SK-N-SH treated with all-trans-retinoic acid at 6 μM for 48 hours (cell line): ENCODE measurements around the gene RPL18.

Experiments used
- ATAC-seq: fragments of 200-7000 bp; cut with Tn5 transposase; 3 replicates; pipeline ENCODE4 v1.9.1; 2020; ENCODE audit warnings: mild to moderate bottlenecking, moderate library complexity
- ARNTL ChIP-seq: fragments of 450-650 bp; formaldehyde crosslinking; IDR thresholded peaks from 2 replicates; pipeline ENCODE4 v1.5.0; 2020; ENCODE audit warnings: low read depth, mild to moderate bottlenecking, moderate library complexity, borderline replicate concordance
- BACH2 ChIP-seq: fragments of 250-450 bp; sonication (Bioruptor Pico); IDR thresholded peaks from 2 replicates; pipeline ENCODE4 v1.9.0; 2021; ENCODE audit warnings: mild to moderate bottlenecking, borderline replicate concordance
- CSDC2 ChIP-seq: fragments of 250-450 bp; sonication (Bioruptor Pico); IDR thresholded peaks from 2 replicates; pipeline ENCODE4 v1.5.0; 2020; ENCODE audit warnings: mild to moderate bottlenecking, moderate library complexity
- ESRRG ChIP-seq: fragments of 250-450 bp; sonication (Bioruptor Pico); IDR thresholded peaks from 2 replicates; pipeline ENCODE4 v1.6.1; 2021; ENCODE audit warnings: mild to moderate bottlenecking
- GLIS3 ChIP-seq: fragments of 250-450 bp; sonication (Bioruptor Pico); IDR thresholded peaks from 2 replicates; pipeline ENCODE4 v1.5.0; 2020; ENCODE audit warnings: mild to moderate bottlenecking, moderate library complexity
- OSR1 ChIP-seq: fragments of 250-450 bp; sonication (Bioruptor Pico); IDR thresholded peaks from 2 replicates; pipeline ENCODE4 v1.8.0; 2022; ENCODE audit warnings: moderate library complexity, mild to moderate bottlenecking, inconsistent platforms
- PPARA ChIP-seq: fragments of 250-450 bp; sonication (Bioruptor Pico); IDR thresholded peaks from 2 replicates; pipeline ENCODE4 v1.5.0; 2020; ENCODE audit warnings: mild to moderate bottlenecking, borderline replicate concordance
- SNAI2 ChIP-seq: fragments of 250-450 bp; sonication (Bioruptor Pico); IDR thresholded peaks from 2 replicates; pipeline ENCODE4 v1.5.0; 2020; ENCODE audit warnings: mild to moderate bottlenecking, moderate library complexity
- TCF4 ChIP-seq: fragments of 250-450 bp; sonication (Bioruptor Pico); IDR thresholded peaks from 2 replicates; pipeline ENCODE4 v1.8.0; 2021; ENCODE audit warnings: mild to moderate bottlenecking, moderate library complexity, borderline replicate concordance
- TOX ChIP-seq: fragments of 250-450 bp; sonication (Bioruptor Pico); IDR thresholded peaks from 2 replicates; pipeline ENCODE4 v1.8.0; 2021; ENCODE audit warnings: mild to moderate bottlenecking, moderate library complexity, borderline replicate concordance
- TSHZ2 ChIP-seq: fragments of 250-450 bp; sonication (Bioruptor Pico); IDR thresholded peaks from 2 replicates; pipeline ENCODE4 v1.5.0; 2020; ENCODE audit warnings: mild to moderate bottlenecking, moderate library complexity
- ZC3H10 ChIP-seq: fragments of 250-450 bp; sonication (Bioruptor Pico); IDR thresholded peaks from 2 replicates; pipeline ENCODE4 v1.5.1; 2021; ENCODE audit warnings: mild to moderate bottlenecking, moderate library complexity
- ZFP3 ChIP-seq: fragments of 250-450 bp; sonication (Bioruptor Pico); IDR thresholded peaks from 2 replicates; pipeline ENCODE4 v1.5.0; 2020; ENCODE audit warnings: mild to moderate bottlenecking, moderate library complexity
- ZFP30 ChIP-seq: fragments of 450-650 bp; formaldehyde crosslinking; IDR thresholded peaks from 2 replicates; pipeline ENCODE4 v1.5.0; 2022; ENCODE audit warnings: mild to moderate bottlenecking, moderate library complexity
- ZNF565 ChIP-seq: fragments of 450-650 bp; formaldehyde crosslinking; conservative IDR thresholded peaks from 2 replicates; pipeline ENCODE4 v1.5.0; 2020; ENCODE audit warnings: low read depth, mild to moderate bottlenecking, moderate library complexity
- ZNF70 ChIP-seq: fragments of 450-650 bp; formaldehyde crosslinking; IDR thresholded peaks from 2 replicates; pipeline ENCODE4 v1.5.0; 2020; ENCODE audit warnings: mild to moderate bottlenecking, moderate library complexity
- ZNF8 ChIP-seq: fragments of 450-650 bp; formaldehyde crosslinking; IDR thresholded peaks from 2 replicates; pipeline ENCODE4 v1.5.0; 2020; ENCODE audit warnings: mild to moderate bottlenecking, moderate library complexity
- TF ChIP-seq, protein P1 (sequence below): fragments of 250-450 bp; sonication (Bioruptor Pico); IDR thresholded peaks from 2 replicates; pipeline ENCODE4 v1.5.1; 2021; ENCODE audit warnings: mild to moderate bottlenecking, moderate library complexity
- TF ChIP-seq, protein P2 (sequence below): fragments of 250-450 bp; sonication (Bioruptor Pico); IDR thresholded peaks from 2 replicates; pipeline ENCODE4 v1.5.1; 2020; ENCODE audit warnings: low read depth, mild to moderate bottlenecking, moderate library complexity
- TF ChIP-seq, protein P3 (sequence below): fragments of 250-450 bp; sonication (Bioruptor Pico); IDR thresholded peaks from 2 replicates; pipeline ENCODE4 v1.8.0; 2020; ENCODE audit warnings: mild to moderate bottlenecking, moderate library complexity, borderline replicate concordance

The RPL18 gene

DNA sequence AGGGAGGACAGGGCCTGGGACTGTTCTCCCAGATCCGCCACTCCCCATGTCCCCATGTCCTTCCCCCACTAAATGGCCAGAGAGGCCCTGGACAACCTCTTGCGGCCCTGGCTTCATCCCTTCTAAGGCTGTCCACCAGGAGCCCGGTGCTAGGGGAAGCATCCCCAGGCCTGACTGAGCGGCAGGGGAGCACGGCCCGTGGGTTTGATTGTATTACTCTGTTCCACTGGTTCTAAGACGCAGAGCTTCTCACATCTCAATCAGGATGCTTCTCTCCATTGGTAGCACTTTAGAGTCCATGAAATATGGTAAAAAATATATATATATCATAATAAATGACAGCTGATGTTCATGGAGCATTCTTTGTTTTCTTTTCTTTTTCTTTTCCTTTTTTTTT lies 11.6 kb downstream of the RPL18 start (continued):
- no peak for TF ChIP-seq OSR1 (CRISPR knock-in tag)
- no peak for TF ChIP-seq ZNF8 (CRISPR knock-in tag)
- TF ChIP-seq, protein P1, sequence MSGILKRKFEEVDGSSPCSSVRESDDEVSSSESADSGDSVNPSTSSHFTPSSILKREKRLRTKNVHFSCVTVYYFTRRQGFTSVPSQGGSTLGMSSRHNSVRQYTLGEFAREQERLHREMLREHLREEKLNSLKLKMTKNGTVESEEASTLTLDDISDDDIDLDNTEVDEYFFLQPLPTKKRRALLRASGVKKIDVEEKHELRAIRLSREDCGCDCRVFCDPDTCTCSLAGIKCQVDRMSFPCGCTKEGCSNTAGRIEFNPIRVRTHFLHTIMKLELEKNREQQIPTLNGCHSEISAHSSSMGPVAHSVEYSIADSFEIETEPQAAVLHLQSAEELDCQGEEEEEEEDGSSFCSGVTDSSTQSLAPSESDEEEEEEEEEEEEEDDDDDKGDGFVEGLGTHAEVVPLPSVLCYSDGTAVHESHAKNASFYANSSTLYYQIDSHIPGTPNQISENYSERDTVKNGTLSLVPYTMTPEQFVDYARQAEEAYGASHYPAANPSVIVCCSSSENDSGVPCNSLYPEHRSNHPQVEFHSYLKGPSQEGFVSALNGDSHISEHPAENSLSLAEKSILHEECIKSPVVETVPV (CRISPR knock-in tag): no peak
- no peak for TF ChIP-seq TSHZ2 (CRISPR knock-in tag)
- no peak for TF ChIP-seq ESRRG (CRISPR knock-in tag)
- no peak for TF ChIP-seq ZNF70
- no peak for TF ChIP-seq CSDC2
- TF ChIP-seq, all 23 proteins: peak for 0

GRCh38 chr19:48606463-48607358 lies 12.3 kb downstream of the RPL18 start, which contains the start of gene SPACA4:
Gene SPACA4, plus strand, starts transcription at chr19:48606742. Its CDS starts 237 bp downstream, at chr19:48606979.
- no peak for ATAC-seq
- TF ChIP-seq SNAI2 (CRISPR knock-in tag) (no peak), ESRRG (CRISPR knock-in tag) (no peak), ZFP3 (CRISPR knock-in tag) (no peak), PPARA (CRISPR knock-in tag) (no peak), ZNF8 (CRISPR knock-in tag) (no peak), ZFP30 (no peak), BACH2 (CRISPR knock-in tag) (no peak), ZNF565 (no peak), TOX (CRISPR knock-in tag) (no peak), CSDC2 (no peak), ARNTL (no peak), ZNF70 (no peak)
- TF ChIP-seq, protein P1 (CRISPR knock-in tag): no peak
- TF ChIP-seq, protein P2, sequence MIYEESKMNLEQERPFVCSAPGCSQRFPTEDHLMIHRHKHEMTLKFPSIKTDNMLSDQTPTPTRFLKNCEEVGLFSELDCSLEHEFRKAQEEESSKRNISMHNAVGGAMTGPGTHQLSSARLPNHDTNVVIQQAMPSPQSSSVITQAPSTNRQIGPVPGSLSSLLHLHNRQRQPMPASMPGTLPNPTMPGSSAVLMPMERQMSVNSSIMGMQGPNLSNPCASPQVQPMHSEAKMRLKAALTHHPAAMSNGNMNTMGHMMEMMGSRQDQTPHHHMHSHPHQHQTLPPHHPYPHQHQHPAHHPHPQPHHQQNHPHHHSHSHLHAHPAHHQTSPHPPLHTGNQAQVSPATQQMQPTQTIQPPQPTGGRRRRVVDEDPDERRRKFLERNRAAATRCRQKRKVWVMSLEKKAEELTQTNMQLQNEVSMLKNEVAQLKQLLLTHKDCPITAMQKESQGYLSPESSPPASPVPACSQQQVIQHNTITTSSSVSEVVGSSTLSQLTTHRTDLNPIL (CRISPR knock-in tag): no peak
- TF ChIP-seq, protein P3, sequence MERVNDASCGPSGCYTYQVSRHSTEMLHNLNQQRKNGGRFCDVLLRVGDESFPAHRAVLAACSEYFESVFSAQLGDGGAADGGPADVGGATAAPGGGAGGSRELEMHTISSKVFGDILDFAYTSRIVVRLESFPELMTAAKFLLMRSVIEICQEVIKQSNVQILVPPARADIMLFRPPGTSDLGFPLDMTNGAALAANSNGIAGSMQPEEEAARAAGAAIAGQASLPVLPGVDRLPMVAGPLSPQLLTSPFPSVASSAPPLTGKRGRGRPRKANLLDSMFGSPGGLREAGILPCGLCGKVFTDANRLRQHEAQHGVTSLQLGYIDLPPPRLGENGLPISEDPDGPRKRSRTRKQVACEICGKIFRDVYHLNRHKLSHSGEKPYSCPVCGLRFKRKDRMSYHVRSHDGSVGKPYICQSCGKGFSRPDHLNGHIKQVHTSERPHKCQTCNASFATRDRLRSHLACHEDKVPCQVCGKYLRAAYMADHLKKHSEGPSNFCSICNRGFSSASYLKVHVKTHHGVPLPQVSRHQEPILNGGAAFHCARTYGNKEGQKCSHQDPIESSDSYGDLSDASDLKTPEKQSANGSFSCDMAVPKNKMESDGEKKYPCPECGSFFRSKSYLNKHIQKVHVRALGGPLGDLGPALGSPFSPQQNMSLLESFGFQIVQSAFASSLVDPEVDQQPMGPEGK (CRISPR knock-in tag): no peak

- ATAC-seq: no peak
- TF ChIP-seq ZNF70 (no peak), TOX (CRISPR knock-in tag) (no peak), TCF4 (CRISPR knock-in tag) (no peak), OSR1 (CRISPR knock-in tag) (no peak), ZC3H10 (CRISPR knock-in tag) (no peak), GLIS3 (no peak), PPARA (CRISPR knock-in tag) (no peak), ZFP30 (no peak), ARNTL (no peak), ZNF565 (no peak)
- TF ChIP-seq, protein P2 (CRISPR knock-in tag): no peak
Measured at GRCh38 chr19:48603850-48604249, 15.1 kb downstream of the RPL18 start.
